ENCODE data around the gene AOC2.

Gene AOC2

DNA sequence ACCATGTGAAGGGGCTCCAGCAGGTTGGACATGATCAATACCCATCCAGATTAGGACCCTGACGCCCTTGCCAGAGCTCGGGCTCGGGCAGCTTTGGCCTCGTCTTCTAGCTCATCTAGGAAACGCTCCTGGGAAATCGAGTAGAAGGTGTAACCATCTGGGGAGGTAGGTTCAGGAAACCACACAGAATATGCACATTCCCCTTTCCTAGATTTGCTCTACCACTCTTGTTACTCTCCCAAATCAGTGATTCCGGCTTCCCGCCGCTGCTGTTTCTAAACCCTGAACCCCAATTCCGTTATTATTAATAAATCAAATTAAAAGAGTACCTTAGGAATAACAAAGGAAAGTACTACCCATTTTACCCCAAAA lies 46.4 kb upstream of the AOC2 start:
- H3K36me3 Mint-ChIP-seq (ENCODE audit: low read depth) = peaks cover 36% of the 10 kb centered on the region
- no peak for DNase-seq
- TF ChIP-seq, protein P1, sequence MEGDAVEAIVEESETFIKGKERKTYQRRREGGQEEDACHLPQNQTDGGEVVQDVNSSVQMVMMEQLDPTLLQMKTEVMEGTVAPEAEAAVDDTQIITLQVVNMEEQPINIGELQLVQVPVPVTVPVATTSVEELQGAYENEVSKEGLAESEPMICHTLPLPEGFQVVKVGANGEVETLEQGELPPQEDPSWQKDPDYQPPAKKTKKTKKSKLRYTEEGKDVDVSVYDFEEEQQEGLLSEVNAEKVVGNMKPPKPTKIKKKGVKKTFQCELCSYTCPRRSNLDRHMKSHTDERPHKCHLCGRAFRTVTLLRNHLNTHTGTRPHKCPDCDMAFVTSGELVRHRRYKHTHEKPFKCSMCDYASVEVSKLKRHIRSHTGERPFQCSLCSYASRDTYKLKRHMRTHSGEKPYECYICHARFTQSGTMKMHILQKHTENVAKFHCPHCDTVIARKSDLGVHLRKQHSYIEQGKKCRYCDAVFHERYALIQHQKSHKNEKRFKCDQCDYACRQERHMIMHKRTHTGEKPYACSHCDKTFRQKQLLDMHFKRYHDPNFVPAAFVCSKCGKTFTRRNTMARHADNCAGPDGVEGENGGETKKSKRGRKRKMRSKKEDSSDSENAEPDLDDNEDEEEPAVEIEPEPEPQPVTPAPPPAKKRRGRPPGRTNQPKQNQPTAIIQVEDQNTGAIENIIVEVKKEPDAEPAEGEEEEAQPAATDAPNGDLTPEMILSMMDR (IDR thresholded peaks at IDR 0.05) = no peak
- H3K9me3 Mint-ChIP-seq = peaks cover 5% of the 10 kb centered on the region
- H3K4me1 Mint-ChIP-seq = peaks cover 55% of the 10 kb centered on the region
- no peak overlapping the region for H3K27ac Mint-ChIP-seq
- peak overlapping the region; percentile 96 for H3K4me3 Mint-ChIP-seq
- H3K27me3 Mint-ChIP-seq (ENCODE audit: low read depth, poor library complexity) = peaks cover 25% of the 10 kb centered on the region

DNA sequence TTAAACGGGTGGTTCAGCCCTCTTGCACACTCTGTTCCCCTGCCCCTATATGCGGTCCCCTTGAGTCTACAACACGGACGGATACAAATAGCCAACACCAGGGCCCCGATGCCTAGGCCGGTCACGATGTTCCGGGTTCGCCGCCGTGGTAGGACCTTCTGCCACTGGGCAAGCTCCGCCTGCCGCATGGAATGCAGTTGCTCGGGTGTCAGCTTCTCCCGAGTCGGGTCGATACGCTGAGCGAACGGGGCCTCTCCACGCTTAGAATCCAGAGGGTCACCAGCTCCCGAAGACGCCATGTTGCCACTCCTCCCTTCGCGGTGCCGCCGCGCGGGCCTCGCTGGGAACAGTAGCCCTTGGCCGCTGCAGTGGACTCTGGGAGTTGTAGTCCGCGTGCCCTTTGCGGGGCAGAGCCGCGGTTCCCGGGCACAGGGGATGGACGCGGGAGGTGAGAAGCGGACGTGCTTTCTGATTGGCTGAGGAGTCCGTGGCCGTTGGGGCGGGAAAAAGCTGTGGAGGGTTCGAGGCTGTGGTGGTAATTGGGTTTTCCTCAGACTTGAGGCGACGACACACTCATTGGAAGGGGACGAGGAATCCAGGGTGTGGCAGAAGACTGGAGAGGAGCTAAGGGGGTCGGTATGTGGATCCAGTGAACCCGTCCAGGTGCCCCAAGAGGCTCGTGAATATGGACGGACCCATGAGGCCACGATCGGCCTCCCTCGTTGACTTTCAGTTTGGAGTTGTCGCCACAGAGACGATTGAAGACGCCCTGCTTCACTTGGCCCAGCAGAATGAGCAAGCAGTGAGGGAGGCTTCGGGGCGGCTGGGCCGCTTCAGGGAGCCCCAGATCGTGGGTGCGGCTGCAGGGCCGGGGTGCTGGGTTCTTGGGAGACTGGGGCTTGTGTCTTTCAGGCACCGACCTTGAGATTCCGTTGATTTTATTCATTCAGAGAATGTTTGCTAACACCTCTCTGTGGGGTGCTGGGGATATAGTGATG lies 45.7 kb upstream of the AOC2 start, which contains the start of the genes CNTD1 and COA3:
CNTD1 (plus strand) TSS at position 479 of the 998 bp plus-strand sequence; CDS start at position 686, 207 bp downstream.
COA3 (minus strand) TSS at position 322 of the 998 bp plus-strand sequence; CDS start at position 299, 23 bp downstream.
- H3K36me3 Mint-ChIP-seq (ENCODE audit: low read depth) = peaks cover 36% of the 10 kb centered on the region
- peak; percentile 89 for DNase-seq
- H3K9me3 Mint-ChIP-seq = peaks cover 5% of the 10 kb centered on the region
- peaks cover 25% of the 10 kb centered on the region for H3K27me3 Mint-ChIP-seq (ENCODE audit: low read depth, poor library complexity)
- TF ChIP-seq, protein P1 (IDR thresholded peaks at IDR 0.05) = no peak
- H3K4me3 Mint-ChIP-seq = peak within 1 kb of the TSS; percentile 96
- H3K27ac Mint-ChIP-seq = peak within 1 kb of the TSS; percentile 43
- peaks cover 62% of the 10 kb centered on the region for H3K4me1 Mint-ChIP-seq

DNA sequence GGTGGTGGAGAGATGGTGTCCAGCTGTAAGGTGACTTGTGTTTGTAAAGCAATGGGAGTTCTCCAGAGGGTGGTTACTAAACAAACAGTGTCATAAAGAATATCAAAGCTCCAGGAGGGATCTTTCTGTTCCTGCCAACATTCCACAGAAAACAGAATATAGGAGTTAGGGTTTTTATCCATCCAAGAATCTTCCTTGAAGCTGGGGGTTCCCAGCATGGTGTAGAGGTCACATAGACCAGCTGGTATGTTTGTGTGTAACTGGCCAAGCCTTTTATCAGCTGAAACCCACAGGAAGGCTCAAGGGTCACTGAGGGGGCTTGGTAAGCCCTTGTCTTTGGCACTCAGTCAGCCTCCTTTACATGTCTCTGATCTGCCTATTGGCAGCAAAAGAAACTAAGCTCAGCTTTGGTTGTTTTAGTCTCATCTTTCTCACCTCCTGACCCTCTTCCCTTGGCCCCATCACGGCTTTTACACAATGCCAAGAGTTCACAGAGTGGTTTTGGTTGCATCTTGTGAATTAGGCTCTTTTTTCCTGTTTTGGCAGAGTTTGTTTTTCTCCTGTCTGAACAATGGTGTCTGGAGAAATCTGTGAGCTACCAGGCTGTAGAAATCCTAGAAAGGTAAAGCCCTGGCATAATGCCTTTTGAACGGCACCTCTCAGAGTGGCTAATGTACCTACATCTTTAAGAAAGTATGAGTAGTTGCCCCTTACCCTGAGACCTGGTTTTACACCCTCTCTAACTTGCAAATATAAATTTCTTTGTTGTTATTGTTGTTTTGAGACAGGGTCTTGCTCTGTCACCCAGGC lies 41.1 kb upstream of the AOC2 start:
- Mint-ChIP-seq H3K4me1 (peaks cover 55% of the 10 kb centered on the region), H3K4me3 (peak overlapping the region; percentile 63), H3K9me3 (peaks cover 5% of the 10 kb centered on the region), H3K27me3 (ENCODE audit: low read depth, poor library complexity) (peaks cover 19% of the 10 kb centered on the region), H3K27ac (peak overlapping the region; percentile 99), H3K36me3 (ENCODE audit: low read depth) (peaks cover 6% of the 10 kb centered on the region)
- TF ChIP-seq, protein P1 (IDR thresholded peaks at IDR 0.05) = no peak
- DNase-seq = peak; percentile 16

DNA sequence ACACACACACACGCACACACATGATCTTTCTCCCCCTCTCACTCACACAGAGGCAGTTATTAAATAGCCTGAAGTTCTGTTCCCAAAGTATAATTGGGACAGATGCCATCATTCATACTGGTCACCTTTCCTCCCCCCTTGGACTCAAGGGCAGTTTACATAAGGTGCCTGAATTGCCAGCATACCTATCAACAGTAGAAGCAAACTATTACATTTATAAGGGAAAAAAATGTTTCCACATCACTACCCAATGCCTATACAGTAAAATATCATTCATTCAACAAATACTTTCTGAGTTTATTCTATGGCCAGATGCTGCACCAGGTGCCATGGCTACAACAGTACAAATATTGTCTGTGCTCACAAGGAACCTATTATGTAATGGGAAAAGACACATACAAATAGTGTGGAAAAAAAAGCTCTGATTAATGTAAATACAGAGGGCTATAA lies 39.4 kb upstream of the AOC2 start:
- DNase-seq = no peak
- Mint-ChIP-seq H3K36me3 (ENCODE audit: low read depth) (peaks cover 2% of the 10 kb centered on the region), H3K27me3 (ENCODE audit: low read depth, poor library complexity) (peaks cover 15% of the 10 kb centered on the region), H3K4me1 (peaks cover 55% of the 10 kb centered on the region), H3K9me3 (no peaks in the 10 kb centered on the region), H3K27ac (peak overlapping the region; percentile 52), H3K4me3 (peak overlapping the region; percentile 46)
- TF ChIP-seq, protein P1 (IDR thresholded peaks at IDR 0.05) = no peak

DNA sequence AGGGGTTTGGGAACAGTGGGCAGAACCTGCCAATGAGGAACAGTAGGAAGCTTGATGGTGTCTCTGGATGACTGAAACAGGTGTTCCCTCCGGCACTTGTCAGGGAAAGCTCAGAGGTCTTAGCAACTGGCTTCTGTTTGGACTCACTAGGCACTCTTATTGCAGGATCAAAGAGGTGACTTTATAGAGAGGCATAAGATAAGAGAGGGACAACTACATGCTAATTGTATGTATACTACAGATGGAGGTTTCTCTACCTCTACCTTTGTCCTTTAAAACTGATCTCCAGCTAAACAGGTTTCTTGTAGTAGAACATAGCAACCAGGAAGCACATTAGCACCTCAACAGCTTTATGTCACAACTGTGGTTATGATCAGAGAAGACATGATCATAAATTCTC lies 38.1 kb upstream of the AOC2 start:
- TF ChIP-seq, protein P1 (IDR thresholded peaks at IDR 0.05) = no peak
- Mint-ChIP-seq H3K27me3 (ENCODE audit: low read depth, poor library complexity) (peaks cover 4% of the 10 kb centered on the region), H3K4me3 (no peak overlapping the region), H3K36me3 (ENCODE audit: low read depth) (peaks cover 10% of the 10 kb centered on the region), H3K4me1 (peaks cover 48% of the 10 kb centered on the region), H3K27ac (no peak overlapping the region), H3K9me3 (no peaks in the 10 kb centered on the region)
- DNase-seq = no peak
